ENCODE measurements around the gene HSD17B7.
"Not testable (repeated sequence)": the region's sequence is repeated elsewhere in the genome, so short reads cannot be mapped to it uniquely, and the experiment has no call there.

The HSD17B7 gene

GRCh38 chr1:162790303-162790984, at the start of gene HSD17B7:
Gene HSD17B7 (plus strand): TSS chr1:162790702. CDS start chr1:162790801, 99 bp downstream.
- DNase-seq, result peak; percentile 62

- no peak for DNase-seq
Observed at GRCh38 chr1:162740755-162741154, 49.7 kb upstream of the HSD17B7 start.

- no peak for DNase-seq
Observed at GRCh38 chr1:162741574-162741973, 48.9 kb upstream of the HSD17B7 start.

GRCh38 chr1:162746264-162746942, 44.1 kb upstream of the HSD17B7 start:
- not testable (repeated sequence) for DNase-seq

- no peak for DNase-seq
Observed at GRCh38 chr1:162753001-162753658, 37.4 kb upstream of the HSD17B7 start.

GRCh38 chr1:162753998-162754585, 36.4 kb upstream of the HSD17B7 start:
- no peak for DNase-seq

GRCh38 chr1:162755306-162755705, 35.2 kb upstream of the HSD17B7 start:
- DNase-seq, result no peak

- DNase-seq, result no peak
Observed at GRCh38 chr1:162756523-162756922, 34.0 kb upstream of the HSD17B7 start.

GRCh38 chr1:162757476-162757875, 33.0 kb upstream of the HSD17B7 start:
- DNase-seq, result no peak

- DNase-seq, result no peak
Observed at GRCh38 chr1:162765788-162766187, 24.7 kb upstream of the HSD17B7 start.

- DNase-seq, result no peak
Observed at GRCh38 chr1:162772571-162773154, 17.8 kb upstream of the HSD17B7 start.

- no peak for DNase-seq
Observed at GRCh38 chr1:162774007-162774406, 16.5 kb upstream of the HSD17B7 start.

GRCh38 chr1:162779043-162779442, 11.5 kb upstream of the HSD17B7 start:
- DNase-seq, result no peak

GRCh38 chr1:162782671-162783070, 7.8 kb upstream of the HSD17B7 start:
- DNase-seq, result no peak

GRCh38 chr1:162784926-162785325, 5.6 kb upstream of the HSD17B7 start:
- not testable (repeated sequence) for DNase-seq

- DNase-seq, result not testable (repeated sequence)
Observed at GRCh38 chr1:162788783-162789182, 1.7 kb upstream of the HSD17B7 start.

- not testable (repeated sequence) for DNase-seq
Observed at GRCh38 chr1:162790985-162791357, 469 bp downstream of the HSD17B7 start.

GRCh38 chr1:162794284-162794683, 3.8 kb downstream of the HSD17B7 start:
- not testable (repeated sequence) for DNase-seq

GRCh38 chr1:162796617-162797279, 6.2 kb downstream of the HSD17B7 start:
- DNase-seq, result not testable (repeated sequence)

GRCh38 chr1:162799995-162800830, 9.7 kb downstream of the HSD17B7 start:
- not testable (repeated sequence) for DNase-seq

GRCh38 chr1:162807503-162807902, 17.0 kb downstream of the HSD17B7 start:
- not testable (repeated sequence) for DNase-seq

- not testable (repeated sequence) for DNase-seq
Observed at GRCh38 chr1:162812357-162812756, 21.9 kb downstream of the HSD17B7 start.

Data from activated gamma-delta T cell treated with Interleukin-2 at 50 U/mL for 16 hours (primary cell).